WERI-Rb-1 (cell line): Measurements from ENCODE around the gene SHB.

Experiments used
- DNase-seq: peaks from one replicate; pipeline ENCODE4 v3.0.0-alpha.2; 2020
- H3K27ac ChIP-seq: fragments of 250-450 bp; sonication (Bioruptor Pico); 2 replicates; pipeline ENCODE4 v1.5.1; 2020; ENCODE audit warnings: mild to moderate bottlenecking, moderate library complexity
- H3K27me3 ChIP-seq: fragments of 250-450 bp; sonication (Bioruptor Pico); 2 replicates; pipeline ENCODE4 v1.5.1; 2021; ENCODE audit warnings: mild to moderate bottlenecking, low read depth, moderate library complexity; ENCODE audit not compliant: insufficient read depth, severe bottlenecking
- H3K36me3 ChIP-seq: fragments of 250-450 bp; sonication (Bioruptor Pico); 2 replicates; pipeline ENCODE4 v1.5.1; 2020; ENCODE audit warnings: mild to moderate bottlenecking, moderate library complexity
- H3K4me3 ChIP-seq: 2 replicates; pipeline ENCODE4 v1.5.1; 2011; ENCODE audit warnings: low read depth, mild to moderate bottlenecking, control low read depth, low read length
- H3K9me3 ChIP-seq: fragments of 250-450 bp; sonication (Bioruptor Pico); 2 replicates; pipeline ENCODE4 v1.5.1; 2021; ENCODE audit warnings: mild to moderate bottlenecking, moderate library complexity; ENCODE audit not compliant: severe bottlenecking
- TF ChIP-seq, protein P1 (sequence below): IDR thresholded peaks from 2 replicates; pipeline ENCODE4 v1.5.1; 2011; ENCODE audit warnings: low read depth, mild to moderate bottlenecking, control low read depth, inconsistent platforms, low read length

SHB gene

DNA sequence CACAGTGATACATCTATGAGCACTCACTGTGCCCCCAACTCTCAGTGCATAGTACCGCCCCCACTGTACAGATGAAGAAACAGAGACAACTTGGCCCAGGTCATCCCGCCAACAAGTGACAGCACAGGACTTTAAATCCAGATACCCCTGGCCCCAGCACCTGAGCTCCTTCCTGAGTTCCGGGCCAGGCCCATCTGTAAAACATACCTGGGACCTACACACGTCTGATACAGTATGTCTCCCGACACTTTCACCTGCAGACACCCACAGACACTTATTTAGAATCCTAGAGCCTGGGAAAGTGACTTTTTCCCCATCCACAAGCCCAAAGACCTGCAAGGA is 104.3 kb downstream of the SHB start:
- no peak for DNase-seq
- H3K9me3 ChIP-seq, result no peaks in the 10 kb centered on the region
- peaks cover 40% of the 10 kb centered on the region for H3K36me3 ChIP-seq
- no peaks in the 10 kb centered on the region for H3K27me3 ChIP-seq
- no peak overlapping the region for H3K27ac ChIP-seq
- TF ChIP-seq, protein P1, sequence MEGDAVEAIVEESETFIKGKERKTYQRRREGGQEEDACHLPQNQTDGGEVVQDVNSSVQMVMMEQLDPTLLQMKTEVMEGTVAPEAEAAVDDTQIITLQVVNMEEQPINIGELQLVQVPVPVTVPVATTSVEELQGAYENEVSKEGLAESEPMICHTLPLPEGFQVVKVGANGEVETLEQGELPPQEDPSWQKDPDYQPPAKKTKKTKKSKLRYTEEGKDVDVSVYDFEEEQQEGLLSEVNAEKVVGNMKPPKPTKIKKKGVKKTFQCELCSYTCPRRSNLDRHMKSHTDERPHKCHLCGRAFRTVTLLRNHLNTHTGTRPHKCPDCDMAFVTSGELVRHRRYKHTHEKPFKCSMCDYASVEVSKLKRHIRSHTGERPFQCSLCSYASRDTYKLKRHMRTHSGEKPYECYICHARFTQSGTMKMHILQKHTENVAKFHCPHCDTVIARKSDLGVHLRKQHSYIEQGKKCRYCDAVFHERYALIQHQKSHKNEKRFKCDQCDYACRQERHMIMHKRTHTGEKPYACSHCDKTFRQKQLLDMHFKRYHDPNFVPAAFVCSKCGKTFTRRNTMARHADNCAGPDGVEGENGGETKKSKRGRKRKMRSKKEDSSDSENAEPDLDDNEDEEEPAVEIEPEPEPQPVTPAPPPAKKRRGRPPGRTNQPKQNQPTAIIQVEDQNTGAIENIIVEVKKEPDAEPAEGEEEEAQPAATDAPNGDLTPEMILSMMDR, result no peak
- H3K4me3 ChIP-seq, result no peak overlapping the region

DNA sequence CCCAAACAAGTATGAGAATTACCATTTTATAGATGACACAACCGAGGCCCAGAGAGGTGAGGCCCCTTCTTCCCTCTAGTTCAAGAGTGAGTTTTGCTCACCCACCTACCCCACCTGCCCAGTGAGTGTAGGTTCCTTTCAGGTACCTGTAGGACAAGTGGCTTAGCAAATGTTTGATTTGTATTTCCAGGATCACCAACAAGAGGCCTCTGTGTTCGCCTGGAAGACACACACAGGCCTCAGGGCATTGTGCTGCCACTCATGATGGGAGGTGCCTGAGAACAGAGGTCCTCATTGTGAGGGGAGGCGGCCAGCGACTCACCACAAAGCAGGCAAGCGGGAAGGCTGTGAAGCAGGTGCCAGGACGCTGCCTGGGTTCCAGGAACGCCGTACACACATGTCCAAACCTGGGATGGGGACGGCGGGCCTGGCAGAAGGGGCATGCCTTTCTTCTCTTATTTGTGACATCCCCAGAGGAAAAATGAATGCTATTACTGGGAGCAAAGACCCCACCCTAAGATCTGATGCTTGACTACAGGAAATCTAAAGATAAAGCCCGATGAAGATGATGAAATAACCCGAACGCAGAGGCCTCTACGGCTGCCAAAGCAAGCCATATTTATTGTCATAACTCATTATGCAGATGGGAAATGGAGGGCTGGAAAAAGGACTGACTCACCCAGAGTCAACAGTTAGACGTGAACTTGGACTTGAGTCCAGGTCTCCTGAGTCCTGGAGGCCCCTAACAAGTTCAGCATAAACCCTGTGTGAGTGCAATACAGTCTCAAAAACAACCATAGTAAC is 104.9 kb downstream of the SHB start:
- DNase-seq, result no peak
- TF ChIP-seq, protein P1, result no peak
- Histone ChIP-seq H3K4me3 (no peak overlapping the region), H3K27me3 (no peaks in the 10 kb centered on the region), H3K36me3 (peaks cover 35% of the 10 kb centered on the region), H3K9me3 (no peaks in the 10 kb centered on the region), H3K27ac (no peak overlapping the region)

DNA sequence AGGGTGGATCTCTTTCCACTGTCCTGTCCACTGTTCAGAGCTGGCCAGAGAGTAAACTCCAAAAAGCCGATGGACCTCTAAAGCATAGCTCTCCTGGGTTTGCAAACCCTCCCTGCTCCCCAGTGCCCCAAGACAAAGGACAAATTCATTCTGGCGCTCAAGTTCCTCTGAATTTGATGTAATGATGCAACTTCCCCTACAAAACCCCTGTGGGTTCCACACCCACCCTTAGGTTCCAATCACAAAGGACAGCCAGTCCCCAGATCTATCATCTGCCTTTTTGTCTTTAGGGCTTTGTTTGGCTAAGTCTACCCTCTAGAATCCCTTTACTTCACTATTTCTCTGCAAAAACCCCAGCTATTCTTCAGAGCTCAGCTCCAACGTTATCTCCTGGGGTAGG is 107.7 kb downstream of the SHB start:
- H3K27me3 ChIP-seq, result no peaks in the 10 kb centered on the region
- H3K36me3 ChIP-seq, result peaks cover 20% of the 10 kb centered on the region
- TF ChIP-seq, protein P1, result no peak
- DNase-seq, result no peak
- no peaks in the 10 kb centered on the region for H3K9me3 ChIP-seq
- no peak overlapping the region for H3K4me3 ChIP-seq
- no peak overlapping the region for H3K27ac ChIP-seq

DNA sequence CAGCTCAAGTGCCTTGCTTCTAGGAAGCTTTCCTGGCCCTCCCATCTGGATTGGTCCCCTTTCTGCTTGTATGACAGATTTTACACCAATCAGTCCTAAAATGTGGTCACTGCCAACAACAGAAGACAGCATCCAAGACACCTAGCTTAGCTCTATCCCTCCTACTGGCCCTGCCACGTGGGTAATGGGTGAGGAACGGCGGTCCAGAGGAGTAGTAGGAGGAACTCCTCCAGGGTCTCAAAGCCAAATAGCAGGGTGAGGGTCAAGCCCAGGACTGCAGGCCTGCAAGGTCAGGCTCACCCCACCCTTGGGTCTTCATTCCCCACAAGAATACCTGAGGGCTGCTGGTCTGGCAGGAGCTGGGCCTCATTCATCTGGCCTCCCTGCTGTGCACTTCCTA is 108.4 kb downstream of the SHB start:
- no peak overlapping the region for H3K4me3 ChIP-seq
- DNase-seq, result no peak
- H3K27me3 ChIP-seq, result no peaks in the 10 kb centered on the region
- no peaks in the 10 kb centered on the region for H3K9me3 ChIP-seq
- H3K27ac ChIP-seq, result no peak overlapping the region
- TF ChIP-seq, protein P1, result no peak
- H3K36me3 ChIP-seq, result peaks cover 24% of the 10 kb centered on the region

DNA sequence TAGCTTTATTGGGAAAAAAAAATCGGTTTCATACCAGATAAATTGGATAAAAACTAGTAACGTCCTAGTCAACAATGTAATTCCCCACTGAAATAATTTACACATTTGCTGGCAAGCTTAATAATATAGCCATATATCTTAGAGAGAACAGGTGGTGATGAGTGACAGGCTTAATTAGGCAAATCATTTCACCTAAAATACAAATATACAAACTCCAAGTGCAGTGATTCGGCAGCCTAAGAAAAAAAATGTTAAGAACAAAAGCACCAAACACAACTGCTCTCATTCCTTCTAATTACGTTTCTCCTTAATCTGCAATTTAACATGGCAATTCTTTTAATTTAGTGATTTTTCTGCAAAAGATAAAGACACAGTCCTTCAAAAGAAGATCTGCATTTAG is 109.1 kb downstream of the SHB start:
- Histone ChIP-seq H3K36me3 (peaks cover 29% of the 10 kb centered on the region), H3K27ac (no peak overlapping the region), H3K4me3 (no peak overlapping the region), H3K9me3 (no peaks in the 10 kb centered on the region), H3K27me3 (no peaks in the 10 kb centered on the region)
- DNase-seq, result no peak
- TF ChIP-seq, protein P1, result no peak

DNA sequence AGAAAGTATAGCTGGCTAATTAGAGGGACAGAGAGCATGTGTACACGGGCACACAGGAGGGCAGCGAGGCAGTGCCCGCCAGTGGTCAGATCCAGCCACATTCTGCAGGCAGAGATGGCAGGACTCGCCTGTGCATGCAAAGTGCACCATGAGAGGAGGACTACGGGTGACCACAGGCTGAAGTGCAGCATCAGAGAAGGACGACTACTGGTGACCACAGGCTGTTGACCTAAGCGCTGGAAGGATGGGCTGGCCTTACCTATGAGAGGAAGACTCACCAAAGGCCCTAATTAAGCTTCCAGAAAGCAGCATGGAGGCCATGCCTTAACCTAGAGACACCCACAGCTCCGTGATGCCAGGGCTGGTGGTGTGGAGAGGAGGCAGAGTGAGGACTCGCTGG is 110.9 kb downstream of the SHB start:
- Histone ChIP-seq H3K27ac (no peak overlapping the region), H3K36me3 (peaks cover 40% of the 10 kb centered on the region), H3K27me3 (no peaks in the 10 kb centered on the region), H3K9me3 (no peaks in the 10 kb centered on the region), H3K4me3 (no peak overlapping the region)
- no peak for DNase-seq
- TF ChIP-seq, protein P1, result no peak
